ENCODE data around the gene PLCB4.
A peak's percentile ranks its signal among the peaks of the same experiment; 100 is the strongest.

Gene PLCB4

GRCh38 chr20:9256393-9256792 is 187.5 kb downstream of the PLCB4 start:
- no peak for DNase-seq (ENCODE audit: low read depth)
- TF ChIP-seq, protein P1, sequence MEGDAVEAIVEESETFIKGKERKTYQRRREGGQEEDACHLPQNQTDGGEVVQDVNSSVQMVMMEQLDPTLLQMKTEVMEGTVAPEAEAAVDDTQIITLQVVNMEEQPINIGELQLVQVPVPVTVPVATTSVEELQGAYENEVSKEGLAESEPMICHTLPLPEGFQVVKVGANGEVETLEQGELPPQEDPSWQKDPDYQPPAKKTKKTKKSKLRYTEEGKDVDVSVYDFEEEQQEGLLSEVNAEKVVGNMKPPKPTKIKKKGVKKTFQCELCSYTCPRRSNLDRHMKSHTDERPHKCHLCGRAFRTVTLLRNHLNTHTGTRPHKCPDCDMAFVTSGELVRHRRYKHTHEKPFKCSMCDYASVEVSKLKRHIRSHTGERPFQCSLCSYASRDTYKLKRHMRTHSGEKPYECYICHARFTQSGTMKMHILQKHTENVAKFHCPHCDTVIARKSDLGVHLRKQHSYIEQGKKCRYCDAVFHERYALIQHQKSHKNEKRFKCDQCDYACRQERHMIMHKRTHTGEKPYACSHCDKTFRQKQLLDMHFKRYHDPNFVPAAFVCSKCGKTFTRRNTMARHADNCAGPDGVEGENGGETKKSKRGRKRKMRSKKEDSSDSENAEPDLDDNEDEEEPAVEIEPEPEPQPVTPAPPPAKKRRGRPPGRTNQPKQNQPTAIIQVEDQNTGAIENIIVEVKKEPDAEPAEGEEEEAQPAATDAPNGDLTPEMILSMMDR (conservative IDR thresholded peaks at IDR 0.05; ENCODE audit: low read depth, low read length): no peak

GRCh38 chr20:9258901-9259300 is 190.0 kb downstream of the PLCB4 start:
- TF ChIP-seq, protein P1 (conservative IDR thresholded peaks at IDR 0.05; ENCODE audit: low read depth, low read length): no peak
- DNase-seq (ENCODE audit: low read depth): no peak
- H3K4me3 ChIP-seq (ENCODE audit: low read depth, low read length): no peak overlapping the region

More at GRCh38 chr20:9256393-9256792, 187.5 kb downstream of the PLCB4 start:
- H3K4me3 ChIP-seq (ENCODE audit: low read depth, low read length): no peak overlapping the region

DNA sequence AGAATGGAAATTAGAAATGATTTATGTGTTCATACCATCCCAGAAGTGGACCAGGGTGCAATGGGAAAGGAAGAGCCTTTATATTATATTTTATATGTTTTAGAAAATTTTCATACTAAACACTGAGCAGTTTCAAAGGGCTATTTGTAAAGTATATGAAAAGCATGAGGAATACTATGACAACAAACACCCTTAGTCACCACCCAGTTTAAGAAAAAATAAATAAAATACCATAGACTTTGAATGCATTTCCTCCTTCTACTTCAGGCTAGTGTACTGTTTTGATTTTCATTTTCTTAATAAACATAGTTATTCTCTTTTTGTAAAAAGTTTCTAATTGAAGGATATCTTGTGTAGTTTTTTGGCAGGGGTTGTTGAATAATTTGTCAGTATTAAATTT is 191.1 kb downstream of the PLCB4 start:
- TF ChIP-seq, protein P1 (conservative IDR thresholded peaks at IDR 0.05; ENCODE audit: low read depth, low read length): no peak
- H3K4me3 ChIP-seq (ENCODE audit: low read depth, low read length): no peak overlapping the region
- no peak for DNase-seq (ENCODE audit: low read depth)

GRCh38 chr20:9261781-9262180 is 192.9 kb downstream of the PLCB4 start:
- TF ChIP-seq, protein P1 (conservative IDR thresholded peaks at IDR 0.05; ENCODE audit: low read depth, low read length): no peak
- no peak for DNase-seq (ENCODE audit: low read depth)
- H3K4me3 ChIP-seq (ENCODE audit: low read depth, low read length): no peak overlapping the region

- TF ChIP-seq, protein P1 (conservative IDR thresholded peaks at IDR 0.05; ENCODE audit: low read depth, low read length): no peak
- peak; percentile 35 for DNase-seq (ENCODE audit: low read depth)
- no peak overlapping the region for H3K4me3 ChIP-seq (ENCODE audit: low read depth, low read length)
These were observed 193.8 kb downstream of the PLCB4 start for GRCh38 chr20:9262653-9263194.

GRCh38 chr20:9269280-9269971 is 200.5 kb downstream of the PLCB4 start:
- TF ChIP-seq, protein P1 (conservative IDR thresholded peaks at IDR 0.05; ENCODE audit: low read depth, low read length): no peak
- no peak overlapping the region for H3K4me3 ChIP-seq (ENCODE audit: low read depth, low read length)
- DNase-seq (ENCODE audit: low read depth): peak; percentile 71

DNA sequence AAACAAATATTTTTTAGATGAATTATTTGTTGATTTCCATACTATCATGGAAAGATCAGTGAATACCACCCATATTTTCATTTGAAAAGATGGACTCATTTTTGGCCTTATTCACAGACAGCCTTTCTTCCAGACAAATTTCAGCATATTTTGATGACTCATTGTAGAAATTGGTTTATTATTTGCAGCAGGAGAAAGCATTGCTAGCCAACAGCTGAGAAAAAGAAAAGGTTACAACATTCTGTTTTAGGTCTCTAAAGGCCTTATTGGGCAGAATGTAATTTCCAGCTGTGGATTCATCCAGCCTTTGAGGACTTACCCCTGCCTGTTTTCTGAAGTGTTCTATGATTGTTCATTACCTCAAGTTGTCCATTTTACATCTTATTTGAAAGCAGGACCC is 201.9 kb downstream of the PLCB4 start:
- no peak overlapping the region for H3K4me3 ChIP-seq (ENCODE audit: low read depth, low read length)
- TF ChIP-seq, protein P1 (conservative IDR thresholded peaks at IDR 0.05; ENCODE audit: low read depth, low read length): no peak
- peak; percentile 87 for DNase-seq (ENCODE audit: low read depth)

All from choroid plexus epithelial cell (primary cell).